Neuronal stem cell (in vitro differentiated cells): ENCODE measurements around the gene PEX14.

Source experiments
- DNase-seq: peaks from one replicate; pipeline ENCODE4 v3.0.0-alpha.2; 2013; ENCODE audit warnings: low spot score
- H2AFZ ChIP-seq: one replicate; pipeline ENCODE4 v1.6.1; 2013; ENCODE audit warnings: mild to moderate bottlenecking, low read length, inconsistent platforms
- H2AK5ac ChIP-seq: 2 replicates; pipeline ENCODE4 v1.6.1; 2013; ENCODE audit warnings: low read depth, mild to moderate bottlenecking, inconsistent platforms, low read length, moderate library complexity, mixed read lengths
- H2BK120ac ChIP-seq: 2 replicates; pipeline ENCODE4 v1.6.1; 2013; ENCODE audit warnings: low read depth, mild to moderate bottlenecking, inconsistent platforms, low read length, moderate library complexity, mixed read lengths
- H2BK12ac ChIP-seq: one replicate; pipeline ENCODE4 v1.6.1; 2013; ENCODE audit warnings: low read length, inconsistent platforms
- H2BK15ac ChIP-seq: 2 replicates; pipeline ENCODE4 v1.6.1; 2013; ENCODE audit warnings: mild to moderate bottlenecking, low read length, inconsistent platforms, mixed read lengths
- H2BK5ac ChIP-seq: one replicate; pipeline ENCODE4 v1.6.1; 2013; ENCODE audit warnings: inconsistent platforms, mild to moderate bottlenecking, low read length, moderate library complexity
- H3K14ac ChIP-seq: one replicate; pipeline ENCODE4 v1.6.1; 2013; ENCODE audit warnings: low read length, inconsistent platforms
- H3K18ac ChIP-seq: 2 replicates; pipeline ENCODE4 v1.6.1; 2013; ENCODE audit warnings: low read length, inconsistent platforms
- H3K23ac ChIP-seq: 2 replicates; pipeline ENCODE4 v1.6.1; 2013; ENCODE audit warnings: low read depth, mild to moderate bottlenecking, mixed read lengths, low read length, inconsistent platforms; ENCODE audit not compliant: poor library complexity
- H3K27ac ChIP-seq: replicated peaks from 3 replicates; pipeline ENCODE4 v1.5.1; 2013; ENCODE audit warnings: low read length, inconsistent platforms
- H3K27me3 ChIP-seq, 3 experiments: 2 replicates each; pipeline ENCODE4 v1.6.1; 2013; ENCODE audit warnings: low read length in 3 of 3, mild to moderate bottlenecking in 2 of 3, inconsistent platforms in 1 of 3, low read depth in 1 of 3, mixed read lengths in 1 of 3, moderate library complexity in 1 of 3; ENCODE audit not compliant: control insufficient read depth in 3 of 3, insufficient read depth in 3 of 3
- H3K36me3 ChIP-seq, 2 donors: replicated peaks in 1 of 2; 2 replicates each; pipeline ENCODE4 v1.6.1; 2013; ENCODE audit warnings: low read length in 2 of 2; ENCODE audit not compliant: control insufficient read depth in 2 of 2, insufficient read depth in 2 of 2
- H3K4ac ChIP-seq: 2 replicates; pipeline ENCODE4 v1.6.1; 2013; ENCODE audit warnings: inconsistent platforms, mild to moderate bottlenecking, low read length, moderate library complexity
- H3K4me1 ChIP-seq, 2 donors: 1 replicate in 1 of 2; 2 replicates in 1 of 2; pipeline ENCODE4 v1.6.1; 2013; ENCODE audit warnings: low read length in 2 of 2, low read depth in 1 of 2; ENCODE audit not compliant: control insufficient read depth in 2 of 2, insufficient read depth in 1 of 2
- H3K4me2 ChIP-seq: one replicate; pipeline ENCODE4 v1.6.1; 2013; ENCODE audit warnings: mild to moderate bottlenecking, low read length, inconsistent platforms; ENCODE audit not compliant: insufficient read depth, poor library complexity, severe bottlenecking
- H3K4me3 ChIP-seq, 2 donors: 2 replicates each; pipeline ENCODE4 v1.5.1; 2013; ENCODE audit warnings: low read length in 2 of 2, mild to moderate bottlenecking in 2 of 2, inconsistent platforms in 1 of 2, moderate library complexity in 1 of 2
- H3K79me1 ChIP-seq: one replicate; pipeline ENCODE4 v1.6.1; 2013; ENCODE audit warnings: low read depth, mild to moderate bottlenecking, inconsistent platforms, low read length, moderate library complexity
- H3K9ac ChIP-seq: one replicate; pipeline ENCODE4 v1.6.1; 2013; ENCODE audit warnings: mild to moderate bottlenecking, low read depth, low read length, inconsistent platforms; ENCODE audit not compliant: poor library complexity
- H3K9me3 ChIP-seq, 2 donors: replicated peaks in 1 of 2; 2 replicates each; pipeline versions ENCODE3 to v1.6.1; 2013; ENCODE audit warnings: low read length in 2 of 2, mild to moderate bottlenecking in 2 of 2, inconsistent platforms in 1 of 2, low read depth in 1 of 2, mixed read lengths in 1 of 2, moderate library complexity in 1 of 2; ENCODE audit not compliant: control insufficient read depth in 2 of 2, insufficient read depth in 1 of 2
- H4K8ac ChIP-seq: one replicate; pipeline ENCODE4 v1.6.1; 2013; ENCODE audit warnings: low read depth, mild to moderate bottlenecking, inconsistent platforms, low read length, moderate library complexity
- H4K91ac ChIP-seq: one replicate; pipeline ENCODE4 v1.6.1; 2013; ENCODE audit warnings: low read length, low read depth, mild to moderate bottlenecking, inconsistent platforms; ENCODE audit not compliant: poor library complexity
- WGBS, 2 donors: extraction: QIAGEN DNeasy Blood & Tissue Kit; methylation state at CpG; one replicate each; pipeline ENCODE4 v1.1.7; 2013; ENCODE audit warnings: missing lambda C conversion rate in 2 of 2, mixed read lengths in 1 of 2; ENCODE audit not compliant: insufficient read length in 2 of 2, insufficient replicate concordance in 1 of 2; ENCODE audit errors: extremely low coverage in 2 of 2; 5-methylcytosine and 5-hydroxymethylcytosine counted together

PEX14 gene

DNA sequence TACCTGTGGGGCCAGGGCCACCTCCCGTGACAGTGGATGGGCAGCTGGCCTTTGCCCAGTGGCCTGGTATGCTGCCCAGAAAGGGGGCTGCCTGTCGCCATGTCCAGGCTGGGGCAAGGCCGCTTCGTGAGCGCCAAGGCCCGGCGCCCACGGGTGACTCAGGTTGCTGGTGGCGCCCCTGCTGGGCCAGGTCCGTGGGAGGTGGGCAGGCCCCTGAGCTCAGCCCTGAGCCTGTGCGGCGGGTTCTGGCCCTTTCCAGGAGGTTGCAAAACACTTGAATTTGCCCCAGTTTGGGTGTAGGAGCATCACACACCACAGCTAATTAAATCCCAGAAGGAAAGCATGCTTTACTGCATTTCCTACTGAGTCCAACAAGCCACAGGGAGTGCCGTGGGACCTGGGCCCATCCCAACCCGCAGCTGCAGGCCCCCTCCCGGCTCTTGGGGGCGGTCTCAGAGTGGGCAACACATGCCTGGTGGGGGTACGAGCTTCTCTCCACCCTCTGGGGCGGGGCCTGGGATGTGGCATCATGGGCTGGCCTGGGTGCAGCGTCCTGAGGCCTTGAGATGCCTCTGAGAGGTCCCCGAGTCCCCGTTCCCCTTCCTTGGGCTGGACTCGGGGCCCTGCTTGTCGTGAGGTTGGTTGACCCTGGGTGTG lies 159.8 kb downstream of the PEX14 start:
- no peak overlapping the region for H3K4ac ChIP-seq
- H3K79me1 ChIP-seq: no peaks in the 10 kb centered on the region
- no peak overlapping the region for H4K91ac ChIP-seq
- no peak overlapping the region for H2AFZ ChIP-seq
- no peak overlapping the region for H3K23ac ChIP-seq
- H2BK12ac ChIP-seq: no peak overlapping the region
- H2BK5ac ChIP-seq: peak overlapping the region; percentile 66
- H3K9me3 ChIP-seq: peaks cover 0 to 3% of the 10 kb centered on the region in 2 donors
- peak overlapping the region; percentile 89 for H2BK15ac ChIP-seq
- H3K14ac ChIP-seq: peak overlapping the region; percentile 89
- no peak overlapping the region for H3K4me2 ChIP-seq
- H3K27me3 ChIP-seq: peaks cover 0 to 18% (median 4%) of the 10 kb centered on the region in 3 experiments
- H3K18ac ChIP-seq: peak overlapping the region; percentile 89
- peak overlapping the region; percentile 96 for H2AK5ac ChIP-seq
- H3K27ac ChIP-seq: no peak overlapping the region
- H3K9ac ChIP-seq: no peak overlapping the region
- H3K36me3 ChIP-seq: peaks cover 0 to 3% of the 10 kb centered on the region in 2 donors
- no peak overlapping the region for H2BK120ac ChIP-seq
- peak overlapping the region; percentile 17 for H4K8ac ChIP-seq
- H3K4me3 ChIP-seq: no peak overlapping the region
- WGBS, 2 donors: no CpG with 5 or more reads among the region's 23 CpGs
- no peak for DNase-seq
- H3K4me1 ChIP-seq: peaks cover 11 to 27% of the 10 kb centered on the region in 2 donors

DNA sequence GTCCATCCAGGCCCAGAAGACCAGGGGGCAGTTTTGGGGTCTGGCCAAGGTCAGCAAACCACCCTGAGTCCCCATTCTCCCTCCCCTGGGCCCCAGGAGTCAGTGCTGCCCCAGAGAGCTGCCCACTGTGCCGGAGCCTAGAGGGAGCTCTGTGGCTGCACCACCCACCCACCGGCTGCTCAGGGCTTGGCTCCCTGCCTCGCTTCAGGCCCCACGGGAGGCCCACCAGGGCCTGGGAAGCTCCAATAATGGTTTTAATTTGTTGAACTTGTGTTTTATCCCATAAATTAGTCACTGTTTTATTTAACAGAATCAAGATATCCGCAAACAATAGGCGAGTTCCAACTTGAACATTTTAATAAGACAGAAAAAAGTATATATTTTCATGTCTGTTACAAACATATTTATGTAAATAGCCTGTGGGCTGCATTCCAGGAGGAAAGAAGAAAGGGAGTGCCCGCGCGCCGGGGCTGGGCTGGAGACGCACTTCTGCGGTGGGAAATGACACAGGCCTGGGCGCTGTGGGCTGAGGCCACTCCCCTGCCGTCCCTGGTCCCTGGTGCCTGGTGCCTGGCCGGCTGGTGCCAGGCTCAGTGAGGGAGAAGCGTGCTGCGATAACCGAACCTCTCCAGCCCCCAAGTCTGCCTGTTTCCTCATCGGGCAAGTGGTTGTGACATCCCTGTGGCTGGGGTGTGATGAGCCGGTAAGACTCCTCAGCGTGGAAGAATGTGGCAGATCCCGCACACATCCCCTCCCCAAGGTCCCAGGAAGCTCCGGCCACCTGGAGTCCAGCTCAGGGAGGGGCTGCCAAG lies 160.5 kb downstream of the PEX14 start:
- no peak overlapping the region for H2BK5ac ChIP-seq
- no peaks in the 10 kb centered on the region for H3K79me1 ChIP-seq
- H3K9ac ChIP-seq: peak overlapping the region; percentile 63
- H2BK120ac ChIP-seq: no peak overlapping the region
- H4K8ac ChIP-seq: no peak overlapping the region
- WGBS, 2 donors: no CpG with 5 or more reads among the region's 23 CpGs
- no peak overlapping the region for H3K4me2 ChIP-seq
- peaks cover 0 to 5% of the 10 kb centered on the region in 2 donors for H3K9me3 ChIP-seq
- H3K4me1 ChIP-seq: peaks cover 11 to 29% of the 10 kb centered on the region in 2 donors
- H3K18ac ChIP-seq: peak overlapping the region; percentile 57
- H3K27me3 ChIP-seq: peaks cover 0 to 26% (median 6%) of the 10 kb centered on the region in 3 experiments
- no peak overlapping the region for H4K91ac ChIP-seq
- no peak overlapping the region for H3K27ac ChIP-seq
- peaks cover 0 to 2% of the 10 kb centered on the region in 2 donors for H3K36me3 ChIP-seq
- H3K14ac ChIP-seq: peak overlapping the region; percentile 71
- H3K23ac ChIP-seq: peak overlapping the region; percentile 93
- DNase-seq: no peak
- no peak overlapping the region for H2AFZ ChIP-seq
- H3K4ac ChIP-seq: peak overlapping the region; percentile 3
- H2AK5ac ChIP-seq: peak overlapping the region; percentile 41
- no peak overlapping the region for H3K4me3 ChIP-seq
- no peak overlapping the region for H2BK12ac ChIP-seq
- H2BK15ac ChIP-seq: peak overlapping the region; percentile 89

DNA sequence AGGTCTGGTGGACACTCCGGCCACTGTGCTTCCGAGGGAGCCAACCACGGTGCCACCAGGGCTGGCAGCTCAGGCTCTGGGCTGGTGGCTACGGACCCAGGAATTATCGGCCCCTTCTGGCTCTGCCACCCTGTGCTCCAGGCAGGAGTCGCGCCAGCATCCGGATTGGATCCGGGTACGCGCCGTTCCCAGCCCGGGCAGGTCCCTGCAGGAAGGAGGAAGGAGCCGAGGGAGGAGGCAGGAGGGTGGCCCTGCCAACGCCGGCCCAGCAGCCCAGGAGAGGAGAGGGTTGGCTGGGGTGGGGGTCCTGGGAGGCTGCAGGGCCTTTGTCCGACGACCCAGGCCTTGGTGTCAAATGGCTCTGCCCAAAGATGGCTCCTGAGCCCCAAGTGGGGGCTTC lies 161.2 kb downstream of the PEX14 start:
- Histone ChIP-seq H2AFZ (no peak overlapping the region), H3K4me1 (peaks cover 11 to 27% of the 10 kb centered on the region in 2 donors), H2AK5ac (peak overlapping the region; percentile 41), H3K4me2 (no peak overlapping the region), H4K8ac (no peak overlapping the region), H3K27ac (no peak overlapping the region), H4K91ac (no peak overlapping the region), H3K4ac (peak overlapping the region; percentile 3), H3K79me1 (no peaks in the 10 kb centered on the region), H3K9me3 (peaks cover 0 to 5% of the 10 kb centered on the region in 2 donors), H3K27me3 (peaks cover 0 to 33% (median 6%) of the 10 kb centered on the region in 3 experiments), H2BK15ac (peak overlapping the region; percentile 5), H2BK5ac (no peak overlapping the region), H3K36me3 (peaks cover 0 to 2% of the 10 kb centered on the region in 2 donors), H3K23ac (peak overlapping the region; percentile 93), H3K14ac (peak overlapping the region; percentile 71), H2BK120ac (no peak overlapping the region), H2BK12ac (no peak overlapping the region), H3K18ac (peak overlapping the region; percentile 64), H3K4me3 (no peak overlapping the region), H3K9ac (peak overlapping the region; percentile 60)
- WGBS, 2 donors: no CpG with 5 or more reads among the region's 18 CpGs
- DNase-seq: no peak

- Histone ChIP-seq H3K4me1 (peaks cover 7 to 18% of the 10 kb centered on the region in 2 donors), H3K79me1 (peaks cover under 1% of the 10 kb centered on the region), H2BK120ac (no peak overlapping the region), H3K4ac (no peak overlapping the region), H3K14ac (no peak overlapping the region), H3K4me2 (no peak overlapping the region), H3K23ac (no peak overlapping the region), H4K91ac (no peak overlapping the region), H2BK5ac (no peak overlapping the region), H2BK12ac (no peak overlapping the region), H4K8ac (no peak overlapping the region), H3K4me3 (no peak overlapping the region), H3K9ac (no peak overlapping the region), H2AFZ (no peak overlapping the region), H3K18ac (no peak overlapping the region), H2BK15ac (no peak overlapping the region), H2AK5ac (no peak overlapping the region), H3K27me3 (peaks cover 0 to 34% (median 6%) of the 10 kb centered on the region in 3 experiments), H3K36me3 (peaks cover 0 to 2% of the 10 kb centered on the region in 2 donors), H3K27ac (no peak overlapping the region), H3K9me3 (peaks cover 0 to 5% of the 10 kb centered on the region in 2 donors)
- no peak for DNase-seq
- WGBS, 2 donors: no CpG with 5 or more reads among the region's 9 CpGs
These were observed 162.7 kb downstream of the PEX14 start for GRCh38 chr1:10637400-10637799.
